Panc1 (cell line): Measurements from ENCODE around the gene ECHDC3. TPM values are rescaled to one million over a fixed set of nuclear protein-coding genes. Genes with fewer than 3 reads are reported as not detected.

ENCODE experiments used
- ATAC-seq: fragments of 200-7000 bp; cut with Tn5 transposase; 2 replicates; pipeline ENCODE4 v1.9.1; 2020; ENCODE audit warnings: mild to moderate bottlenecking, moderate library complexity
- BruUV-seq: library from RNA; stranded (reverse); fragments of 400-500 nt; replicated peaks from 2 replicates; lab custom pipeline; 2021; lab: Mats Ljungman, UMichigan
- CTCF ChIA-PET: fragments of 300-600 bp; sonication (Branson Sonifier 250); formaldehyde crosslinking; loops from one replicate; lab custom pipeline; 2022; ENCODE audit warnings: antibody characterized with exemption; lab: Charles Lee
- POLR2A ChIA-PET: fragments of 300-600 bp; sonication (Branson Sonifier 250); formaldehyde crosslinking; loops from one replicate; lab custom pipeline; 2022; ENCODE audit warnings: antibody characterized with exemption; lab: Charles Lee
- DNase-seq: peaks from one replicate; pipeline ENCODE4 v3.0.0-alpha.2; 2010; ENCODE audit warnings: low read depth, low spot score
- H3K27ac ChIP-seq: 2 replicates; pipeline ENCODE4 v1.5.1; 2011; ENCODE audit warnings: mild to moderate bottlenecking, low read length, inconsistent platforms
- H3K27me3 ChIP-seq: fragments of 200-500 bp; sonication (Bioruptor generic); 2 replicates; pipeline ENCODE4 v1.6.0; 2014; ENCODE audit warnings: low read length, inconsistent platforms; ENCODE audit not compliant: control insufficient read depth, insufficient read depth
- H3K36me3 ChIP-seq: fragments of 200-500 bp; sonication (Bioruptor generic); 2 replicates; pipeline ENCODE4 v1.5.1; 2014; ENCODE audit warnings: inconsistent platforms, mild to moderate bottlenecking, low read length, moderate library complexity; ENCODE audit not compliant: control insufficient read depth, insufficient read depth
- H3K4me1 ChIP-seq: 2 replicates; pipeline ENCODE4 v1.5.1; 2011; ENCODE audit warnings: inconsistent platforms, mild to moderate bottlenecking, low read length, moderate library complexity; ENCODE audit not compliant: control insufficient read depth, insufficient read depth
- H3K4me3 ChIP-seq, 2 experiments: 2 replicates each; pipeline ENCODE4 v1.5.1; 2011 to 2012; ENCODE audit warnings: low read depth in 2 of 2, low read length in 2 of 2, mild to moderate bottlenecking in 2 of 2, inconsistent platforms in 1 of 2, moderate library complexity in 1 of 2
- H3K9me3 ChIP-seq: fragments of 200-500 bp; sonication (Bioruptor generic); 2 replicates; pipeline ENCODE4 v1.5.1; 2014; ENCODE audit warnings: low read depth, mild to moderate bottlenecking, inconsistent platforms, low read length, moderate library complexity; ENCODE audit not compliant: control insufficient read depth, insufficient read depth
- CTCF ChIP-seq: fragments of 450-650 bp; IDR thresholded peaks from 2 replicates; pipeline ENCODE4 v1.5.1; 2017; ENCODE audit warnings: mild to moderate bottlenecking
- POLR2AphosphoS5 ChIP-seq: IDR thresholded peaks from 2 replicates; pipeline ENCODE4 v1.6.1; 2012; ENCODE audit warnings: mild to moderate bottlenecking, low read depth, low read length, moderate library complexity
- REST ChIP-seq, 2 experiments: IDR thresholded peaks; 2 replicates each; pipeline ENCODE4 v1.6.1; 2011 to 2012; ENCODE audit warnings: low read depth in 2 of 2, control low read depth in 1 of 2, low read length in 1 of 2, mild to moderate bottlenecking in 1 of 2, moderate library complexity in 1 of 2; ENCODE audit not compliant: insufficient read depth in 1 of 2
- SIN3A ChIP-seq: IDR thresholded peaks from 2 replicates; pipeline ENCODE4 v1.6.1; 2012; ENCODE audit warnings: low read depth, mild to moderate bottlenecking, low read length, moderate library complexity, borderline replicate concordance; ENCODE audit not compliant: insufficient read depth
- TCF7L2 ChIP-seq: IDR thresholded peaks from 2 replicates; pipeline ENCODE4 v1.6.1; 2011; ENCODE audit warnings: mild to moderate bottlenecking, low read depth, low read length, inconsistent platforms
- in situ Hi-C: cut with HindIII; loops from 2 replicates; pipeline ENCODE4 v1.10.0; 2016; ENCODE audit warnings: low sequenced_read_pairs, low pct_unique_long_range_greater_than_20kb
- intact Hi-C: fragments of 100-400 bp; cut with micrococcal nuclease; formaldehyde crosslinking; loops from one replicate; pipeline ENCODE4 v1.10.0; 2022; ENCODE audit not compliant: unreplicated experiment
- total RNA-seq: library from RNA; stranded (reverse); gene quantifications from one replicate; pipeline ENCODE4 v1.2.1, GENCODE V29; 2021; ENCODE audit not compliant: unreplicated experiment

The ECHDC3 gene
- total RNA-seq, 1 experiment from 2014 or later: 5.8 TPM

GRCh38 chr10:11761431-11761830 is 19.2 kb downstream of the ECHDC3 start:
- in situ Hi-C loops: no loop called here
- CTCF ChIA-PET: no interaction called here
- POLR2A ChIA-PET: no interaction called here
- H3K36me3 ChIP-seq: no peaks in the 10 kb centered on the region
- H3K4me3 ChIP-seq: no peak overlapping the region
- BruUV-seq: no TSS peak
- no peak for ATAC-seq
- H3K4me1 ChIP-seq: no peaks in the 10 kb centered on the region
- H3K9me3 ChIP-seq: no peaks in the 10 kb centered on the region
- no peak overlapping the region for H3K27ac ChIP-seq
- DNase-seq: no peak
- H3K27me3 ChIP-seq: no peaks in the 10 kb centered on the region
- intact Hi-C loops: no loop called here
- TF ChIP-seq CTCF (no peak), TCF7L2 (no peak), POLR2AphosphoS5 (no peak), REST (IDR thresholded peaks at IDR 0.05; ENCODE audit: insufficient read depth in 1 of 2, low read depth in 2 of 2, low read length in 1 of 2) (no peak), SIN3A (no peak)

- BruUV-seq: no TSS peak
- ATAC-seq (no peak), DNase-seq (no peak)
- intact Hi-C loops (no loop called here), in situ Hi-C loops (no loop called here)
- H3K4me1 ChIP-seq: no peaks in the 10 kb centered on the region
- TF ChIP-seq CTCF: no peak
- no peak for TF ChIP-seq SIN3A
- TF ChIP-seq POLR2AphosphoS5: no peak
- no peak for TF ChIP-seq TCF7L2
- no peak for TF ChIP-seq REST (IDR thresholded peaks at IDR 0.05; ENCODE audit: insufficient read depth in 1 of 2, low read depth in 2 of 2, low read length in 1 of 2)
- H3K36me3 ChIP-seq: no peaks in the 10 kb centered on the region
- POLR2A ChIA-PET: no interaction called here
- H3K4me3 ChIP-seq: no peak overlapping the region
- CTCF ChIA-PET: no interaction called here
- H3K9me3 ChIP-seq: no peaks in the 10 kb centered on the region
- no peaks in the 10 kb centered on the region for H3K27me3 ChIP-seq
- H3K27ac ChIP-seq: no peak overlapping the region
Measured at GRCh38 chr10:11762706-11763500, 20.7 kb downstream of the ECHDC3 start.
